Measurements from ENCODE around the gene BRSK2. TPM values are rescaled to one million over a fixed set of nuclear protein-coding genes. Genes with fewer than 3 reads are reported as not detected.

BRSK2 gene
- total RNA-seq, 6 donors from 2014 or later, result 0.11 to 0.54 (median 0.25) TPM; not detected in 2

DNA sequence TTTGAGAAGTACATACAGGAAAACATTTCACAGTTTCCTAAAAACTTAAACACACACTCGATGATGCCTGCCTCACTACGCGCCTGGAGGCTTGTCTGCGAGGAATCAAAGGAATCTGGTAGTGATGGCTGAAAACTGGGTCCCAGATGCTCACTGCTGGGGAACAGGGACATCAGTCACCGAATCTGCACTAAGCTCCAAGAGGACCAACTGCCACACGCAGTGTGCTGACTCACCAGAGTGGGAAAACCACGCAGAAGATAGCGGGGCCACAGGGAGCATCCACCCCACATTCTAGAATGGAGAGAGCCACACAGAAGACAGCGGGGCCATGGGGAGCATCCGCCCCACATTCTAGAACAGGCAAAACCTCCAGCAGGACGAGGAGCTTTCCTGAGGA, 121.2 kb downstream of the BRSK2 start:
- TF ChIP-seq EP300 (IDR thresholded peaks at IDR 0.05), result no peak
- no peak for TF ChIP-seq POLR2AphosphoS5 (IDR thresholded peaks at IDR 0.05)
- no peak for TF ChIP-seq POLR2A (IDR thresholded peaks at IDR 0.05)
- TF ChIP-seq, protein P1, sequence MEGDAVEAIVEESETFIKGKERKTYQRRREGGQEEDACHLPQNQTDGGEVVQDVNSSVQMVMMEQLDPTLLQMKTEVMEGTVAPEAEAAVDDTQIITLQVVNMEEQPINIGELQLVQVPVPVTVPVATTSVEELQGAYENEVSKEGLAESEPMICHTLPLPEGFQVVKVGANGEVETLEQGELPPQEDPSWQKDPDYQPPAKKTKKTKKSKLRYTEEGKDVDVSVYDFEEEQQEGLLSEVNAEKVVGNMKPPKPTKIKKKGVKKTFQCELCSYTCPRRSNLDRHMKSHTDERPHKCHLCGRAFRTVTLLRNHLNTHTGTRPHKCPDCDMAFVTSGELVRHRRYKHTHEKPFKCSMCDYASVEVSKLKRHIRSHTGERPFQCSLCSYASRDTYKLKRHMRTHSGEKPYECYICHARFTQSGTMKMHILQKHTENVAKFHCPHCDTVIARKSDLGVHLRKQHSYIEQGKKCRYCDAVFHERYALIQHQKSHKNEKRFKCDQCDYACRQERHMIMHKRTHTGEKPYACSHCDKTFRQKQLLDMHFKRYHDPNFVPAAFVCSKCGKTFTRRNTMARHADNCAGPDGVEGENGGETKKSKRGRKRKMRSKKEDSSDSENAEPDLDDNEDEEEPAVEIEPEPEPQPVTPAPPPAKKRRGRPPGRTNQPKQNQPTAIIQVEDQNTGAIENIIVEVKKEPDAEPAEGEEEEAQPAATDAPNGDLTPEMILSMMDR (IDR thresholded peaks at IDR 0.05), result no peak
- Histone ChIP-seq H3K27ac (no peak overlapping the region), H3K36me3 (no peaks in the 10 kb centered on the region), H3K9me3 (no peaks in the 10 kb centered on the region), H3K4me3 (no peak overlapping the region), H3K27me3 (no peaks in the 10 kb centered on the region), H3K4me1 (peaks cover 45 to 73% (median 62%) of the 10 kb centered on the region in 4 donors)
- DNase-seq (no peak), ATAC-seq (ENCODE audit: low FRiP score in 2 of 2) (no peak)
- WGBS, 2 donors, result 77 to 88% methylated on average over 9 to 10 of the region's 11 CpGs

DNA sequence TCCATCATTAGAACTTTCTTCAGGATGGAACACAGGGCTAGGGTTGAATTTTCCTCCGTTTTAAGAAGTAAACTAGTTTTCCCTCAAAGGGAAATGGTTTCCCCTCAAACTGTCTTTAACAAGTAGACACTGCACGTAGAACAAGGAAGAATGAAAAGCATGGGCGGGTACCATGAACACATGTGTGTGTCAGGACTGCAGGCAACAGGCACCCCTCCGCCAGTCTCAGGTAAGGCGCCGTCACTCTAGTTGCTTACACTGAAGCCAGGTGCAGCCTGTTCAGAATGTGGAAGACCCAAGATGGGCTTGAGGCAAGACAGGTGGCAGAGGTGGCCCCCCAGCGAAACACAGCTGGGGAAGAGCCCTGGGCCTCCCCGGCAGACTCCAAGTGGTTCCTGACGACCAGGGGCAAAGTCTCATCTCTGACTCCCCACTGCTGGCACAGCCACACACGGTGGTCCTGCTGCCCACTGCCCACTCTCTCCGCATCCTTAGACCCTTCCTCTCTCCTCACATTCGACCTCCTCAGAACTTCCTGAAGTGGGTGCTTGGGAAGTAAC, 122.3 kb downstream of the BRSK2 start:
- Histone ChIP-seq H3K27me3 (no peaks in the 10 kb centered on the region), H3K9me3 (no peaks in the 10 kb centered on the region), H3K27ac (no peak overlapping the region), H3K4me3 (no peak overlapping the region), H3K4me1 (peaks cover 48 to 73% (median 62%) of the 10 kb centered on the region in 4 donors), H3K36me3 (no peaks in the 10 kb centered on the region)
- TF ChIP-seq EP300 (IDR thresholded peaks at IDR 0.05) (no peak), POLR2AphosphoS5 (IDR thresholded peaks at IDR 0.05) (no peak), POLR2A (IDR thresholded peaks at IDR 0.05) (no peak)
- TF ChIP-seq, protein P1 (IDR thresholded peaks at IDR 0.05), result no peak
- DNase-seq (no peak), ATAC-seq (ENCODE audit: low FRiP score in 2 of 2) (no peak)
- 86 to 88% methylated on average over 12 of the region's 12 CpGs for WGBS, 2 donors

Other genes with a start within 250 kb of the BRSK2 start
- gene MUC5AC, start 232.0 kb upstream of the BRSK2 start, total RNA-seq, result 1 to 10 TPM in 2 of 6 donors, under 1 TPM in 3, not detected in 1; under 0.01 to 7.3 (median 0.78) TPM
- gene MUC5B, start 166.9 kb upstream of the BRSK2 start, total RNA-seq, result 10 to 100 TPM in 4 of 6 donors, 1 to 10 TPM in 2; 3.2 to 54.5 (median 16.2) TPM
- 10 to 100 TPM; 39.5 to 97.4 (median 53.4) TPM for gene TOLLIP, start 80.3 kb upstream of the BRSK2 start, total RNA-seq
- 10 to 100 TPM; 34.7 to 72.3 (median 49.5) TPM for gene MOB2, start 96.8 kb downstream of the BRSK2 start, total RNA-seq
- 10 to 100 TPM in 5 of 6 donors, 1 to 10 TPM in 1; 5.2 to 19.3 (median 13.5) TPM for gene DUSP8, start 182.3 kb downstream of the BRSK2 start, total RNA-seq
- gene KRTAP5-1, start 195.3 kb downstream of the BRSK2 start, total RNA-seq, result not detected
- not detected for gene KRTAP5-2, start 208.4 kb downstream of the BRSK2 start, total RNA-seq
- gene KRTAP5-3, start 218.5 kb downstream of the BRSK2 start, total RNA-seq, result not detected
- not detected for gene KRTAP5-4, start 232.2 kb downstream of the BRSK2 start, total RNA-seq
- gene KRTAP5-5, start 239.8 kb downstream of the BRSK2 start, total RNA-seq, result not detected

All from upper lobe of left lung (tissue), 6 donors.